PFSK-1 (cell line): ENCODE results near the gene SFMBT2.

ENCODE experiments used
- FOXP2 ChIP-seq: optimal IDR thresholded peaks from 2 replicates; pipeline ENCODE3; 2011; ENCODE audit warnings: borderline replicate concordance, control low read depth, inconsistent platforms; ENCODE audit not compliant: insufficient read depth; ENCODE audit errors: extremely low read length, extremely low read depth
- POLR2AphosphoS5 ChIP-seq: IDR thresholded peaks from 2 replicates; pipeline ENCODE4 v1.6.1; 2012; ENCODE audit warnings: low read depth, mild to moderate bottlenecking, control low read depth, low read length, moderate library complexity
- REST ChIP-seq, 2 experiments: IDR thresholded peaks; 2 replicates each; pipeline versions ENCODE4 v1.6.1 to v1.8.0; 2011 to 2012; ENCODE audit warnings: low read depth in 2 of 2, low read length in 2 of 2, control low read depth in 1 of 2, inconsistent platforms in 1 of 2, mild to moderate bottlenecking in 1 of 2, moderate library complexity in 1 of 2; ENCODE audit not compliant: insufficient read depth in 1 of 2
- TAF1 ChIP-seq: IDR thresholded peaks from 2 replicates; pipeline ENCODE4 v1.6.1; 2012; ENCODE audit warnings: low read length, control low read depth, borderline replicate concordance; ENCODE audit not compliant: insufficient read depth

- no peak for TF ChIP-seq POLR2AphosphoS5
- TF ChIP-seq REST (IDR thresholded peaks at IDR 0.05; ENCODE audit: insufficient read depth in 1 of 2, low read depth in 2 of 2, low read length in 2 of 2): no peak
- no peak for TF ChIP-seq TAF1
- TF ChIP-seq FOXP2: no peak
Observed at GRCh38 chr10:7159517-7159916, 251.3 kb downstream of the SFMBT2 start.
